Measurements from ENCODE around the gene KRTAP10-4.
A peak's percentile ranks its signal among the peaks of the same experiment; 100 is the strongest.

Gene KRTAP10-4

GRCh38 chr21:44601596-44602462, 28.3 kb downstream of the KRTAP10-4 start:
- Histone ChIP-seq H3K4me2 (ENCODE audit: insufficient read depth, low read length, poor library complexity, severe bottlenecking) (no peak overlapping the region), H2BK5ac (ENCODE audit: low read length) (no peak overlapping the region), H2AK5ac (ENCODE audit: low read depth, low read length) (peak overlapping the region; percentile 78), H2BK120ac (ENCODE audit: low read depth, low read length) (no peak overlapping the region), H3K4ac (ENCODE audit: low read length) (peak overlapping the region; percentile 42), H3K23ac (ENCODE audit: low read depth, low read length, poor library complexity) (peak overlapping the region; percentile 27), H3K4me3 (ENCODE audit: low read length in 2 of 2) (no peak overlapping the region), H3K4me1 (ENCODE audit: control insufficient read depth in 2 of 2, insufficient read depth in 1 of 2, low read depth in 1 of 2, low read length in 2 of 2) (peaks cover 1% of the 10 kb centered on the region in 2 donors), H3K9ac (ENCODE audit: low read depth, low read length, poor library complexity) (peak overlapping the region; percentile 32), H3K9me3 (replicated peaks in 1 of 2; ENCODE audit: control insufficient read depth in 2 of 2, insufficient read depth in 1 of 2, low read depth in 1 of 2, low read length in 2 of 2) (peaks cover 4 to 5% of the 10 kb centered on the region in 2 donors), H3K79me1 (ENCODE audit: low read depth, low read length) (no peaks in the 10 kb centered on the region), H2BK12ac (ENCODE audit: low read length) (peak overlapping the region; percentile 98), H2BK15ac (ENCODE audit: low read length) (peak overlapping the region; percentile 96), H4K91ac (ENCODE audit: low read depth, low read length, poor library complexity) (peak overlapping the region; percentile 53), H3K27me3 (ENCODE audit: control insufficient read depth in 3 of 3, insufficient read depth in 3 of 3, low read depth in 1 of 3, low read length in 3 of 3) (peaks cover 0 to 4% (median 0%) of the 10 kb centered on the region in 3 experiments), H3K18ac (ENCODE audit: low read length) (peak overlapping the region; percentile 84), H3K14ac (ENCODE audit: low read length) (peak overlapping the region; percentile 97), H4K8ac (ENCODE audit: low read depth, low read length) (no peak overlapping the region), H3K27ac (replicated peaks; ENCODE audit: low read length) (no peak overlapping the region), H2AFZ (ENCODE audit: low read length) (peak overlapping the region; percentile 26), H3K36me3 (replicated peaks in 1 of 2; ENCODE audit: control insufficient read depth in 2 of 2, insufficient read depth in 2 of 2, low read length in 2 of 2) (no peaks in the 10 kb centered on the region)
- no peak for DNase-seq (ENCODE audit: low spot score)
- WGBS, 2 donors (ENCODE audit: extremely low coverage in 2 of 2, insufficient read length in 2 of 2, insufficient replicate concordance in 1 of 2) = no CpG with 5 or more reads among the region's 23 CpGs

- Histone ChIP-seq H3K27ac (replicated peaks; ENCODE audit: low read length) (no peak overlapping the region), H3K4ac (ENCODE audit: low read length) (no peak overlapping the region), H3K18ac (ENCODE audit: low read length) (peak overlapping the region; percentile 65), H2BK12ac (ENCODE audit: low read length) (no peak overlapping the region), H3K9me3 (replicated peaks in 1 of 2; ENCODE audit: control insufficient read depth in 2 of 2, insufficient read depth in 1 of 2, low read depth in 1 of 2, low read length in 2 of 2) (peaks cover 4 to 5% of the 10 kb centered on the region in 2 donors), H4K8ac (ENCODE audit: low read depth, low read length) (no peak overlapping the region), H3K4me3 (ENCODE audit: low read length in 2 of 2) (no peak overlapping the region), H2AK5ac (ENCODE audit: low read depth, low read length) (peak overlapping the region; percentile 78), H3K4me2 (ENCODE audit: insufficient read depth, low read length, poor library complexity, severe bottlenecking) (no peak overlapping the region), H2BK120ac (ENCODE audit: low read depth, low read length) (no peak overlapping the region), H3K36me3 (replicated peaks in 1 of 2; ENCODE audit: control insufficient read depth in 2 of 2, insufficient read depth in 2 of 2, low read length in 2 of 2) (no peaks in the 10 kb centered on the region), H3K23ac (ENCODE audit: low read depth, low read length, poor library complexity) (peak overlapping the region; percentile 10), H2BK15ac (ENCODE audit: low read length) (no peak overlapping the region), H3K79me1 (ENCODE audit: low read depth, low read length) (no peaks in the 10 kb centered on the region), H3K27me3 (ENCODE audit: control insufficient read depth in 3 of 3, insufficient read depth in 3 of 3, low read depth in 1 of 3, low read length in 3 of 3) (peaks cover 0 to 4% (median 0%) of the 10 kb centered on the region in 3 experiments), H3K4me1 (ENCODE audit: control insufficient read depth in 2 of 2, insufficient read depth in 1 of 2, low read depth in 1 of 2, low read length in 2 of 2) (peaks cover 1% of the 10 kb centered on the region in 2 donors), H2AFZ (ENCODE audit: low read length) (peak overlapping the region; percentile 26), H3K9ac (ENCODE audit: low read depth, low read length, poor library complexity) (no peak overlapping the region), H3K14ac (ENCODE audit: low read length) (no peak overlapping the region), H2BK5ac (ENCODE audit: low read length) (no peak overlapping the region), H4K91ac (ENCODE audit: low read depth, low read length, poor library complexity) (no peak overlapping the region)
- no peak for DNase-seq (ENCODE audit: low spot score)
- WGBS, 2 donors (ENCODE audit: extremely low coverage in 2 of 2, insufficient read length in 2 of 2, insufficient replicate concordance in 1 of 2) = no CpG with 5 or more reads among the region's 21 CpGs
Observed at GRCh38 chr21:44602463-44602850, 28.9 kb downstream of the KRTAP10-4 start.

- Histone ChIP-seq H3K79me1 (ENCODE audit: low read depth, low read length) (no peaks in the 10 kb centered on the region), H3K4me2 (ENCODE audit: insufficient read depth, low read length, poor library complexity, severe bottlenecking) (no peak overlapping the region), H3K9ac (ENCODE audit: low read depth, low read length, poor library complexity) (no peak overlapping the region), H2BK15ac (ENCODE audit: low read length) (peak overlapping the region; percentile 46), H3K4me3 (ENCODE audit: low read length in 2 of 2) (no peak overlapping the region), H3K27ac (replicated peaks; ENCODE audit: low read length) (no peak overlapping the region), H3K4me1 (ENCODE audit: control insufficient read depth in 2 of 2, insufficient read depth in 1 of 2, low read depth in 1 of 2, low read length in 2 of 2) (peaks cover 0 to 1% of the 10 kb centered on the region in 2 donors), H2AFZ (ENCODE audit: low read length) (no peak overlapping the region), H3K27me3 (ENCODE audit: control insufficient read depth in 3 of 3, insufficient read depth in 3 of 3, low read depth in 1 of 3, low read length in 3 of 3) (peaks cover 0 to 4% (median 0%) of the 10 kb centered on the region in 3 experiments), H4K91ac (ENCODE audit: low read depth, low read length, poor library complexity) (no peak overlapping the region), H3K9me3 (replicated peaks in 1 of 2; ENCODE audit: control insufficient read depth in 2 of 2, insufficient read depth in 1 of 2, low read depth in 1 of 2, low read length in 2 of 2) (peaks cover 4 to 5% of the 10 kb centered on the region in 2 donors), H2AK5ac (ENCODE audit: low read depth, low read length) (peak overlapping the region; percentile 58), H2BK5ac (ENCODE audit: low read length) (peak overlapping the region; percentile 39), H2BK120ac (ENCODE audit: low read depth, low read length) (peak overlapping the region; percentile 5), H2BK12ac (ENCODE audit: low read length) (no peak overlapping the region), H3K18ac (ENCODE audit: low read length) (peak overlapping the region; percentile 81), H4K8ac (ENCODE audit: low read depth, low read length) (no peak overlapping the region), H3K36me3 (replicated peaks in 1 of 2; ENCODE audit: control insufficient read depth in 2 of 2, insufficient read depth in 2 of 2, low read length in 2 of 2) (no peaks in the 10 kb centered on the region), H3K14ac (ENCODE audit: low read length) (no peak overlapping the region), H3K23ac (ENCODE audit: low read depth, low read length, poor library complexity) (peak overlapping the region; percentile 31), H3K4ac (ENCODE audit: low read length) (peak overlapping the region; percentile 44)
- no peak for DNase-seq (ENCODE audit: low spot score)
- no CpG with 5 or more reads among the region's 17 CpGs for WGBS, 2 donors (ENCODE audit: extremely low coverage in 2 of 2, insufficient read length in 2 of 2, insufficient replicate concordance in 1 of 2)
Observed at GRCh38 chr21:44603109-44603875, 29.8 kb downstream of the KRTAP10-4 start.

- no peak overlapping the region for H3K27ac ChIP-seq (replicated peaks; ENCODE audit: low read length)
- H2BK12ac ChIP-seq (ENCODE audit: low read length) = no peak overlapping the region
- no peak overlapping the region for H3K4me3 ChIP-seq (ENCODE audit: low read length in 2 of 2)
- H3K36me3 ChIP-seq (replicated peaks in 1 of 2; ENCODE audit: control insufficient read depth in 2 of 2, insufficient read depth in 2 of 2, low read length in 2 of 2) = no peaks in the 10 kb centered on the region
- no peak overlapping the region for H2BK120ac ChIP-seq (ENCODE audit: low read depth, low read length)
- no peak overlapping the region for H3K9ac ChIP-seq (ENCODE audit: low read depth, low read length, poor library complexity)
- no peak overlapping the region for H4K91ac ChIP-seq (ENCODE audit: low read depth, low read length, poor library complexity)
- H3K4me1 ChIP-seq (ENCODE audit: control insufficient read depth in 2 of 2, insufficient read depth in 1 of 2, low read depth in 1 of 2, low read length in 2 of 2) = peaks cover 0 to 1% of the 10 kb centered on the region in 2 donors
- H3K79me1 ChIP-seq (ENCODE audit: low read depth, low read length) = no peaks in the 10 kb centered on the region
- H4K8ac ChIP-seq (ENCODE audit: low read depth, low read length) = no peak overlapping the region
- H3K14ac ChIP-seq (ENCODE audit: low read length) = no peak overlapping the region
- no peak overlapping the region for H2AFZ ChIP-seq (ENCODE audit: low read length)
- no peak overlapping the region for H2BK15ac ChIP-seq (ENCODE audit: low read length)
- peaks cover 4 to 5% of the 10 kb centered on the region in 2 donors for H3K9me3 ChIP-seq (replicated peaks in 1 of 2; ENCODE audit: control insufficient read depth in 2 of 2, insufficient read depth in 1 of 2, low read depth in 1 of 2, low read length in 2 of 2)
- H3K23ac ChIP-seq (ENCODE audit: low read depth, low read length, poor library complexity) = no peak overlapping the region
- H3K4ac ChIP-seq (ENCODE audit: low read length) = no peak overlapping the region
- no peak overlapping the region for H3K4me2 ChIP-seq (ENCODE audit: insufficient read depth, low read length, poor library complexity, severe bottlenecking)
- no peak overlapping the region for H3K18ac ChIP-seq (ENCODE audit: low read length)
- no peak overlapping the region for H2BK5ac ChIP-seq (ENCODE audit: low read length)
- WGBS, 2 donors (ENCODE audit: extremely low coverage in 2 of 2, insufficient read length in 2 of 2, insufficient replicate concordance in 1 of 2) = no CpG with 5 or more reads among the region's 8 CpGs
- DNase-seq (ENCODE audit: low spot score) = no peak
- peaks cover 0 to 4% (median 0%) of the 10 kb centered on the region in 3 experiments for H3K27me3 ChIP-seq (ENCODE audit: control insufficient read depth in 3 of 3, insufficient read depth in 3 of 3, low read depth in 1 of 3, low read length in 3 of 3)
- no peak overlapping the region for H2AK5ac ChIP-seq (ENCODE audit: low read depth, low read length)
Observed at GRCh38 chr21:44603911-44604310, 30.4 kb downstream of the KRTAP10-4 start.

Data from neuronal stem cell (in vitro differentiated cells).